Measurements from ENCODE around the gene GALNT8.
"Not testable (repeated sequence)": the region's sequence is repeated elsewhere in the genome, so short reads cannot be mapped to it uniquely, and the experiment has no call there.

The GALNT8 gene

GRCh38 chr12:4745249-4745648 lies 25.0 kb downstream of the GALNT8 start:
- no peak for DNase-seq

- not testable (repeated sequence) for DNase-seq
These were observed 31.5 kb downstream of the GALNT8 start for GRCh38 chr12:4751654-4752053.

DNA sequence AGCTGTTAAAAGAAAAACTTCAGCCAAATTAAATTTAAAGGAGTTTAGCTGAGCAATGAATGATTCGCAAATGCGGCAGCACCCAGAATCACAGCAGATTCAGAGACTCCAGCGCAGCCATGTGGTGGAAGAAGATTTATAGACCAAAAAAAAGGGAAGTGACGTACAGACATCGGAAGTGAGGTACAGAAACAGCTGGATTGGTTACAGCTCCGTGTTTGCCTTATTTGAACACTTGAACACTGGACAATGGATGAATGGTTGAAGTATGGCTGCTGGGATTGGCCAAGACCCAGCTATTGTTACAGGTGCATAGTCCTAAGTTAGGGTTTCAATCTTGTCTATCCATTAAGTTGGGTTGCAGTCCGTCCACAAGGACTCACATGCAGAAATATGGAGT lies 42.6 kb downstream of the GALNT8 start:
- DNase-seq, result no peak

DNA sequence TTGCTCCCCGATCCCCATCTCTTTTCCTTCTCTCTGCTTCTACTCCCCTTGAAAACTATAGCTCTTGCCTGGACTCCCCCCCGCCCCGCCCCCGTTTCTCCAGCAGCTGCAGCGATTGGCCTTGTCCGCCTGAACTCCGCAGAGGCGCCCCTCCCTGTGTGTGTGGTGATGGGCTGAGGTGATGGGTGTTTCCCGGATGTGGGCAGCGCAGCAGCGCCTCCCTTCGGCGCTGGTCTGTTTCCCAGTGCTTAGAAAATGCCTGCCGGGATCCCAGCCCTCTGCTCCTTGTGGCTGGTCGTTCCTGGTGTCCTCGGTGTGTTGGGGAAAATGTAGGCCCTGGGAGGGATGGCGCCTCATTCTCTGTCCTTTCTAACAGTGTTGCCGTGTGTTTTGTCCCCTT lies 43.3 kb downstream of the GALNT8 start:
- DNase-seq, result peak; percentile 2 to 33

GRCh38 chr12:4766445-4766844 lies 46.2 kb downstream of the GALNT8 start:
- DNase-seq, result no peak

DNA sequence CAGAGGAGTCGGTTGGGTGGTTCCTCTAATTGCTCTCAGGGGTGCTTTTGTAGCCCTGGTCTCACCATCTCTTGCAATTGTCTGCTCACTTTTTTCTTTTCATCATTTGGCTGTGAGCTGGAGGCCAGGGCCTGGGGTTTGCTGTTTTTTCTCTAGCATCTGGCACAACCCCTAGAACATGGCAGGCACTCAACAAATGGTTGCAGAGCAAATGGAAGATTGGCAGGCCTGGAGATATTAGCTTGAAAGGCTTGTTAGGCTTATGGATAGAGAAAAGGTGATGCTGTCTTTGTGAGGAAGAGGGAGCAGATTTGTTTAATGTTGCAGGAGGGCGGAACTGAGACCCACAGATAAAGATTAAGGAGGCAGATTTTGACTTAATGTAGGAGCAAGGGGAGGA lies 47.0 kb downstream of the GALNT8 start:
- DNase-seq, result no peak

DNA sequence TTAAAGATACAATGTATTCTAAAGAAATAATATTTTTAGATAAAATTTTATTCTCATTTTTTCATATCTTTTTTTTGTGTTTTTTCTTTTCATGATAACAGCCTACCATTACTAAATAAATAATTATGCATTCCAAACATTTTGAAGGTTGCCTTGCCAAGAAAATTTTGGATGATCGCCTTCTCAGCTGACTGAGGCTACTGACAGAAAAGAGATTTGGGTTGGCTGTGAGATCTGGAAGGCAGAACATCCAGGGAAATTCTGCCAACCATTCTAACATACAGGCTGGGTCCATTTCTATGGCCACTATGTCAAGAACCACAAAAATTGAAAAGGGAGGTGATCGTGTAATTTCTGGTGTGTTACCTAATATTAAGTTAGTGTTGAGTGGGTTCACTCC lies 48.1 kb downstream of the GALNT8 start:
- no peak for DNase-seq

DNA sequence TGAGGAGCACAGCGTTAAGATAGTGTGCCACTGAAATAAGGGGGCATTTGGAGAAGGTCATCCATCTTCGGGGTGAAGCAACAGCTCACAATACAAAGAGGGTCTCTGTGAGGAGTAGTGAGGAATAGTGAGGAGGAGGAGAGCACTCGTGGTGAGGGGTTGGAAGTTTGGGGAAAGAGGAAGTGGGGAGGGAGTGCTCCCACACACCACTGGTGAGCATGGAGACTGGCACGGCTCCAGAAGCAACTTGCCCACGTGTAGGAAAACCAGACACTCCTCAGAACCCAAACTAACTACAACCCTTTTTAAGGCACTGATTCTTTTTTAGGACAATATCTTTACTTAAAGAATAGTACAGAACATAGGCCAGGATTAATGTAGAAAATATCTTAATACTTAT lies 48.9 kb downstream of the GALNT8 start:
- DNase-seq, result no peak

DNA sequence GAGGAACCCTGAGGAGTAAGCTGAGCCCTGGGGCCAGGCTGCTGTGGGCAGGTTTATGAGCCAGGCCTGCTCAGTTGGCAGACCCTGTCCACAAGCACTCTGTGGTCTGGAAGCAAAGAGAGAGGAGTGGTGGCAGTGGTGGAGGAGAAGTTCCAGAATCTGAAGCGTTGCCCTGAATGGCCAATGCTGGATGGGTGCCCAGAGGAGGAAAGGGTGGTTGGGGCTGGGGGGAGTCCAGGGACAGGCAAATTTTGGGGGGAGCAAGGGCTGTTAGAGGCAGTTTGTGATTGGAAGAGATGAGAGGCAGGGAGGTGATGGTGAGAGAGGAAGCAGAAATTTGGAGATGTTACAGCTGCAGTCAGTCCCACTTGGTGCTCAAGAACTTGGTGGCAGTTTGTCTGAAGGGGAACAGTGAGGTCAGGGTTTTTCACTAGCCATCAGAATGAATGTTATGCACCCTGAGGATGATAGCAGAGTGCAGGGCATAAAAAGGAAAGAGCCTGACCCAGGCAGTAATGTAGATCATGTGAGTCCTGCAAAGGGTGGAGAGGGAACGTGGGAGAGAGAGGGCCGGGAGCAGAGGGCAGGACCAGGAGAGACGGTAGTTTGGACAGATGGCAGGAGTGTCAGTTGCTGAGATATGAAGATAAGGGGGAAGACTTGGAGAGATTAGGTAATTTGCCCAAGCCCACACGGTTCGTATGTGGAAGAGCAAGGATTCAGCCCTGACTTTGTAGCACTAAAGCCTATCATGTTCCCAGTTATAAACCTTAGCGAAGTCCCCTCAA lies 51.2 kb downstream of the GALNT8 start:
- DNase-seq, result no peak

GRCh38 chr12:4771960-4772566 lies 51.9 kb downstream of the GALNT8 start:
- DNase-seq, result no peak

- no peak for DNase-seq
These were observed 55.7 kb downstream of the GALNT8 start for GRCh38 chr12:4775936-4776335.

- DNase-seq, result no peak
These were observed 59.5 kb downstream of the GALNT8 start for GRCh38 chr12:4779749-4780148.

GRCh38 chr12:4780641-4781611 lies 60.7 kb downstream of the GALNT8 start:
- DNase-seq, result no peak

GRCh38 chr12:4784404-4785054 lies 64.3 kb downstream of the GALNT8 start:
- no peak for DNase-seq

DNA sequence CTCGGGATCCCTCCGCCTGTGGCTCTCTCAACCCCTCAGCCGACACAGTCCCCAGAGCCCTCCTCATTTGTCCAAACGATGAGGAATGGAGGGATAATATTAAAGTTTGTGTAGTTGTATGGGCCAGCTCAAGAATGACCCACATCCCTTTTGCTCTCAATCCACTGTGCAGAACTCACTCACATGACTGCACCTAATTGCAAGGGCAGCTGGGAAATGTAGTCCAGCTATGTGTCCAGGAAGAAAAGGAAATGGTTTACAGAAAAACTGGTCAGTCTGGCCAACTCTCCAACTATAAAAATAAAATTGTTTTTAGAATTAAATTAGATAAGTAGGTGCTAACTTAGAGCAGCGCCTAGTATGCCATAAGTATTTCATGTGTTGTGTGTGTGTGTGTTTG lies 66.6 kb downstream of the GALNT8 start:
- DNase-seq, result no peak

GRCh38 chr12:4787965-4788364 lies 67.8 kb downstream of the GALNT8 start:
- DNase-seq, result no peak

GRCh38 chr12:4789776-4790175 lies 69.6 kb downstream of the GALNT8 start:
- no peak for DNase-seq

- no peak for DNase-seq
These were observed 71.3 kb downstream of the GALNT8 start for GRCh38 chr12:4791497-4791896.

DNA sequence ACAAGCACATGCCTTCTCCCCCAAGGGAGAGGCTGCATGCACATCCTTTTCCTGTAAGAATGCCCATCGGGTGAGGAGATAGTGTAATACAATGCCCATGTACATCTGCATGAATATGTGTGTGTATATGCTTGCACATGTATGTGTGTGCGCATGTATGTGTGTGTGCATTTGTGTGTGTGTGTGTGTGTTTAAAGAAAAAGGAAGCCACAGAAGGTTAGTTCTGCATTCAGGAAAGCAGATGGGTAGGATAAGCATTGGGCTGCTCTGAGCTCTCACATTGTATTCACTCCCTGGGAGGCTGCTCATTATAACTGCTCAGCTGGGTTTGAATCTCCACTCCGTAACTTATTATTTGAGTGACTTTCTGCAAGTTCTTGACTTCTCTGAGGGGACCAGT lies 74.3 kb downstream of the GALNT8 start:
- DNase-seq, result no peak

- DNase-seq, result no peak
These were observed 76.0 kb downstream of the GALNT8 start for GRCh38 chr12:4796216-4796615.

GRCh38 chr12:4796694-4797482 lies 76.7 kb downstream of the GALNT8 start:
- DNase-seq, result no peak

DNA sequence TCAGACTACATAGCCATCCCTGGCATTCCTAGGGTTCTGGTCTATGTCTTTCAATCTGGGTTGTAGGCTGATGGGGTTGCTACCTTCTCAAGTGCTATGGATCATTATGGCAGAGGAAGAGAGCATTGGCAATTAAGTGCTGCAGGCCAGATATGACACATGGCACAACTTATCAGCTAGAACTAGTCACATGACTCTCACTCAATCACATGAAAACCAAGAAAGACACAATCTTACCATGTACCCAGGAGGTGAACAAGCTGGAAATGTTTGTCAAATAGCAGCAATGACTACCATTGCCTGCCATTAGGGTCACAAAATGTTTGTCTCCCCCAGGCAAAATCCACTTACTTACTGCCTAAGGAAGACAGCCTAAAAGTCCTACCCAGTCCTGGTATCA lies 80.4 kb downstream of the GALNT8 start:
- no peak for DNase-seq

All from CD4-positive, alpha-beta T cell treated with Interferon alpha-2 for 1 hour (primary cell).